Measurements from ENCODE around the gene IGFL1. TPM values are rescaled to one million over a fixed set of nuclear protein-coding genes. Genes with fewer than 3 reads are reported as not detected.
"Not testable (repeated sequence)": the region's sequence is repeated elsewhere in the genome, so short reads cannot be mapped to it uniquely, and the experiment has no call there.

Gene IGFL1
- total RNA-seq, 1 donor from 2014 or later: not detected

DNA sequence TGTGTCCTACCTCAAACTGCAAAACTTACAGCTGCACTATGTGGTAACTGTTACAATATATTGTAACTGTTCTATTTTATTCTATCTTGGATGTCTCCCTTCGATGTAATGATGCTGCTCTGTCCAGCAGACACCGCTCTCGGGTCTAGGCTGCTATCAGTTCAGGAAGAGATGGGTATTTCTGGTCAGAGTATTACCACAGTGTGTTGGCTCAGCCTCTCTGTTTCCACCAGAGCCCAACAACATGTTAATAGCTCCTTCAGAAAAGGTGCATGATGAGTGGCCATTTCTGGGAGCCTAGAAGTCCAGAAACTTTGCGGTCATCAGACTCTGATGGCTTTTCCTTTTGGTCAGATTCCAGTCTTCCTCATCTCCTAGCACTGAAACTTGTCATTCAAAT lies 35.9 kb upstream of the IGFL1 start:
- peaks cover 36% of the 10 kb centered on the region for H3K27me3 Mint-ChIP-seq (ENCODE audit: low read depth)
- no peak overlapping the region for H3K27ac Mint-ChIP-seq
- H3K9me3 Mint-ChIP-seq: no peaks in the 10 kb centered on the region
- no peak for DNase-seq (ENCODE audit: low spot score)
- no peak overlapping the region for H3K4me3 Mint-ChIP-seq (ENCODE audit: low read depth)
- H3K4me1 Mint-ChIP-seq (ENCODE audit: low read depth): peaks cover 14% of the 10 kb centered on the region
- H3K36me3 Mint-ChIP-seq (ENCODE audit: low read depth): no peaks in the 10 kb centered on the region
- intact Hi-C loops (cut with micrococcal nuclease): no loop called here

DNA sequence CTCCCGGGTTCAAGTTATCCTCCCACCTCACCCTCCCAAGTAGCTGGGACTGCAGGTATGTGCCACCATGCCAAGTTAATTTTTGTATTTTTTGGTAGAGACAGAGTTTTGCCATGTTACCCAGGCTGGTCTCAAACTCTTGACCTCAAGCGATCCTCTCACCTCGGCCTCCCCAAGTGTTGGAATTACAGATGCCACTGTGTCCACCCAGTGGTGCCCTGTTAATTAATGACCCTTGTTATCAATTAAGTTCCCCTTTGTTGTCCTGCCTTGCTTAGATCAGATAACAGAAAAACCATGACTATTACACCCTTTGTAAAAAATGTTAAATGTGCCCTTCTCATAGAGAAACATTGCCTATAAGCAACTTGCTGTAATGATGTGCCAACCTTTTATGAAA lies 34.4 kb upstream of the IGFL1 start:
- no peak overlapping the region for H3K27ac Mint-ChIP-seq
- H3K27me3 Mint-ChIP-seq (ENCODE audit: low read depth): peaks cover 30% of the 10 kb centered on the region
- H3K4me1 Mint-ChIP-seq (ENCODE audit: low read depth): peaks cover 14% of the 10 kb centered on the region
- no peaks in the 10 kb centered on the region for H3K36me3 Mint-ChIP-seq (ENCODE audit: low read depth)
- H3K9me3 Mint-ChIP-seq: no peaks in the 10 kb centered on the region
- intact Hi-C loops (cut with micrococcal nuclease): no loop called here
- no peak overlapping the region for H3K4me3 Mint-ChIP-seq (ENCODE audit: low read depth)
- no peak for DNase-seq (ENCODE audit: low spot score)

DNA sequence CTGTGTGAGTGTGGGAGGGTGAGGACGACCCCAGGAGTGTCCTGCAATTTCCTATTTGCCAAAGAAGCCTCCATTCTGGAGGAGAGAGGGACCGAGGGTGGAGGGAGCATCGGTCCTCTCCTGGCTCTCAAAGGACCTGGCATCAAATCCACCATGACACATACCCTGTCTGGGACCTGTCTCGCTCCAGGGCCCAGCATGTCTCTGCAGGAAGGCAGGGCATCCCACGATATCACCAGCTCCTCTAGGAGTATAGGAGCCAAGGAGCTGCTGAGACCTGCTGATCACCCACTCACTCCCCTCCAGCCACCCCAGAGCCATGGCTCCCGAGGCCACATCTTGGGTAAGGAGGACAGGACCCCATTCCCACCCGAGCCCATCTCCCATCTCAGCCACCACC lies 33.6 kb upstream of the IGFL1 start:
- Mint-ChIP-seq H3K27me3 (ENCODE audit: low read depth) (peaks cover 24% of the 10 kb centered on the region), H3K4me1 (ENCODE audit: low read depth) (peaks cover 14% of the 10 kb centered on the region)
- H3K27ac Mint-ChIP-seq; H3K36me3 Mint-ChIP-seq (ENCODE audit: low read depth); intact Hi-C loops (cut with micrococcal nuclease); H3K9me3 Mint-ChIP-seq; H3K4me3 Mint-ChIP-seq (ENCODE audit: low read depth); DNase-seq (ENCODE audit: low spot score): not testable (repeated sequence)

DNA sequence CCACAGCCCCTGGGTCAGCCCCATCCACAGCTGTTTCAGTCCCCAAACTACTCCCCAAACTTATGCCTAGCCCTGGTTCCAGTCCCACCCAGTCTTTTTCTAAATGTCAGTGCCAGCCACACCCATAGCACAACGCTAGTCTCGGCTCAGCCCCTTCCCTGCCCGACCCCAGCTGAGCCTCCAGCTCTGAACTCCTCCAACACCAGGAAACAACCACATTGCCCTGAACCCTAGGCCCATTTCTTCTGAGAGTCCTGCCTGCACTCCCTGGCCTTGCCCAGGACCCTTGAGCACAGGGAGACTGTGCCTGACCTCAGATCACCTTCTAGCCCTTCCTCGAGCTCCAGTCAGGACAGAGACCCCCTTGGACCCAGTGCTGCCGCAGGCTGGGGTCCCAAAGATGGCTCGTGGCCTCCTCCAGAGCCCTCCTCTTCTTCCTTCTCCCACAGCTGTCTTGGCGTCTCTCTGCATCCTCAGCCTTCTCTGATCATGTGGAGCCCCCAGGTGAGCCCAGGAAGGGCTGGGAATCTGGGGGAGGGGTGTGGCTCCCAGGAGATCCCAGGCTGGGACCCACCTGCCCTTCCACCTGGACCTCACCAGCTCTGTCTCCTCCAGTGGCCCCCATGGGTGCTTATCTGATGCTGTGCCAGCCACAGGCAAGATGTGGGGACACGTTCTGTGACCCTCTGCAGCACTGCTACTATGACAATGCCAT lies 33.0 kb upstream of the IGFL1 start:
- Mint-ChIP-seq H3K4me1 (ENCODE audit: low read depth) (peaks cover 14% of the 10 kb centered on the region), H3K4me3 (ENCODE audit: low read depth) (no peak overlapping the region), H3K9me3 (no peaks in the 10 kb centered on the region), H3K27me3 (ENCODE audit: low read depth) (peaks cover 23% of the 10 kb centered on the region), H3K27ac (no peak overlapping the region), H3K36me3 (ENCODE audit: low read depth) (no peaks in the 10 kb centered on the region)
- intact Hi-C loops (cut with micrococcal nuclease): no loop called here
- no peak for DNase-seq (ENCODE audit: low spot score)

DNA sequence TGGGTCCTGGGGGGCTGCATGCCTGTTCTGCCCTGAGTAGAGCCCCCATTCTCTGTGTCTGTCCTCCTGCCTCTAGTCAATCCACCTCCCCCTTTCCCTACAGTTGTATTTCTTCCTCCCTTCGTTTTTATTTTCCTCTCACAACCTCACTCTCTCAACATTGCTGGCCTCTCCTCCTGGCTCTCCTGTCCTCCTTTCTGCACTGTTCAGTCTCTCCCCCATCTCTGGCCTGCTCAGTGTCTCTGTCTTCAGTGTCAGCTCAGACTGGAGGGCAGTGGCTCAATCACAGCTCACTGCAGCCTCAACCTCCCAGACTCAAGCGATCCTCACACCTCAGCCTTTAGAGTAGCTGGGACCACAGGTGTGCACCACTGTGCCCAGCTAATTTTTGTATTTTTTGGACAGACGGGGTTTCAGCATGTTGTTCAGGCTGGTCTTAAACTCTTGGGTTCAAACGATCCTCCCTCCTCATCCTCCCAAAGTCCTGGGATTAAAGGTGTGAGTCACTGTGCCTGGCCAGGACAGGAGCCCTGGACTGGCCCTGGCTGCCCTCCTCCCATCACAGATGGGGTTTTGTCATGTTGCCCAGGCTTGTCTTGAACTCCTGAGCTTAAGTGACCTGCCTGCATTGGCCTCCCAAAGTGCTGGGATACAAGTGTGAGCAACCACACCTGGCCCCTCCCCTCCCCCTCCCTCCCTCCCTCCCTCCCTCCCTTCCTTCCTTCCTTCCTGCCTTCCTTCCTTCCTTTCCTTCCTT lies 32.0 kb upstream of the IGFL1 start:
- peaks cover 11% of the 10 kb centered on the region for H3K4me1 Mint-ChIP-seq (ENCODE audit: low read depth)

DNA sequence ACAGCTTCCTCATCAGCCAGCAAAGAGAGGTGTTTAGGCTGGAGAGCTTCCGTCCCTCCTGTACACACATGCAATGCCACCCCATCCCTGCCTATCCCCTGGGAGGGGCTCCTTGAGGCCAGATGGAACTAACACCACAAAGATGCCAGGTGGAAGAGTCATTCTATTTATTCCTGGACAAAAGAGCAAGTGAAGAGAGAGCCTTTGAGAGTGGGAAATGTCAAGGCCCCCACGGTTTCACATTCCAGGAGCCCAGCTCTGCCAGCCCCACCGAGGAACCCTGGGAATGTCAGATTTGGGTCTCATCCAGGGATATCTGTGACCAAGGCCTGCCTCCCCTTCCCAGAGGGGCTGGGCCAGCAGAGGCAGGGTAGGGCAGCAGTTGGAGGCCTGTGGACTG lies 30.8 kb upstream of the IGFL1 start:
- Mint-ChIP-seq H3K4me3 (ENCODE audit: low read depth) (no peak overlapping the region), H3K27ac (no peak overlapping the region), H3K27me3 (ENCODE audit: low read depth) (peaks cover 35% of the 10 kb centered on the region), H3K36me3 (ENCODE audit: low read depth) (no peaks in the 10 kb centered on the region), H3K9me3 (no peaks in the 10 kb centered on the region), H3K4me1 (ENCODE audit: low read depth) (peaks cover 2% of the 10 kb centered on the region)
- intact Hi-C loops (cut with micrococcal nuclease): no loop called here
- DNase-seq (ENCODE audit: low spot score): no peak

More for the DNA sequence above, 32.0 kb upstream of the IGFL1 start:
- no peak overlapping the region for H3K4me3 Mint-ChIP-seq (ENCODE audit: low read depth)
- no peaks in the 10 kb centered on the region for H3K9me3 Mint-ChIP-seq
- no peaks in the 10 kb centered on the region for H3K36me3 Mint-ChIP-seq (ENCODE audit: low read depth)
- intact Hi-C loops (cut with micrococcal nuclease): no loop called here
- no peak overlapping the region for H3K27ac Mint-ChIP-seq
- DNase-seq (ENCODE audit: low spot score): no peak
- H3K27me3 Mint-ChIP-seq (ENCODE audit: low read depth): peaks cover 28% of the 10 kb centered on the region

DNA sequence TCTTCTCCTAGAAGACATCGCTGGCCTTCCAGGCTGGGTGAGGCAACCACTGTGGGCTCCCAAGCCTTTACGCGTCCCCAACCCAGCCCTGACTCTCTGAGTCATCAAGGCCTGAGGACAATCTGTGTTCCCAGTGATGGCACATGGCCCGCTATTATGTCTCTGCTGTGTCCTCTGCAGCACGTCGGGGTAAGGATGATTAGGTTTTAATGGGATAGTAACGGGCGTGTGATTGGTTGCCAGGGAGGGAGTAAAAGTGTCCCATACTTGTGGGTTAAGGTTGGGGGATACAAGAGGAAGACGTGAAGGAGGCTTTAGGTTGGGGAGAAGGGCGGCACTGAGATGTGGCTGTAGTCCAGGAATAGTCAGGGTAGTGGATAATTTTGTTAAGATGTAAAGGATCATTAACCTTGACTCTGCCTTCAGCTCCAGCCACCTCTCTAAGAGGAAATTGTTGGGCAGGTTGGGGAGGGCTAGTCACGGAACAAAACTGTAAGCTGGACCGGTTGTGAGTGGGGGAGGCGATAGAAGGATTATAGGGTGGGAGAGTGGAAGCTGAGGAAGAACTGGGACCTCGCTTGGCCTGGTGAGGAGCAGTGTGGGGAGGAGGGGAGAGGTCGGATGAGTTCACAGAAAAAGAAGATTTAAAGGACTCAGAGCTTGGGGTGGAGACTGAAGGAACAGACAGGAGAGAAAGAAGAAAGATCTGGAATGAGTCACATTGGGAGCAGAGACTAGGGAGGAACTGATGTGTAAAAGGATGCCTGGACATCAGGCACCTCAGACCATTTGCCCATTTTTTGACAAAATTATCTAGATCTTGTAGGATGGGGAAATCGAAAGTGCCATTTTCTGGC lies 27.9 kb upstream of the IGFL1 start:
- intact Hi-C loops (cut with micrococcal nuclease): no loop called here
- H3K9me3 Mint-ChIP-seq: no peaks in the 10 kb centered on the region
- peaks cover 32% of the 10 kb centered on the region for H3K27me3 Mint-ChIP-seq (ENCODE audit: low read depth)
- no peaks in the 10 kb centered on the region for H3K4me1 Mint-ChIP-seq (ENCODE audit: low read depth)
- no peak overlapping the region for H3K27ac Mint-ChIP-seq
- no peak overlapping the region for H3K4me3 Mint-ChIP-seq (ENCODE audit: low read depth)
- no peak for DNase-seq (ENCODE audit: low spot score)
- H3K36me3 Mint-ChIP-seq (ENCODE audit: low read depth): no peaks in the 10 kb centered on the region

DNA sequence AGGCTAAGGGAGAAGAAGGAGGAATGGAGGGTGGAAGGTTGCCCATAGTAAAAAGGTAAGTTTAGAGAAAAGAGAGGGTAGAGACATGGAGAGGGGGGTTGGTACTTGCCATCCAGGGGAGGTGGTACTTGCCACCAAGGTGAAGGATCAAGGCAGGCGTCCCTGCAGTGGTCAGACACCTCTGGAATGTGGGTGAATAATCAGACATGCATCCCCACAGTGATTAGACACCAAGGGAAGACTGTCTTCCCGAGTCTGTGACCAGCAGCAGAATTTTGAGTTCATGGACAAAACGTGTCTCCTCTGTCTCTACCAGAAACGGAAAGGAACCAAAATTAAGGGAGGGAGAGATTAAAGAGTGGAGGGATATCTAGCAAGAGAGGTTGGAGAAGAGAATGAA lies 27.1 kb upstream of the IGFL1 start:
- no peaks in the 10 kb centered on the region for H3K36me3 Mint-ChIP-seq (ENCODE audit: low read depth)
- intact Hi-C loops (cut with micrococcal nuclease): no loop called here
- H3K4me1 Mint-ChIP-seq (ENCODE audit: low read depth): no peaks in the 10 kb centered on the region
- peaks cover 25% of the 10 kb centered on the region for H3K27me3 Mint-ChIP-seq (ENCODE audit: low read depth)
- H3K27ac Mint-ChIP-seq: no peak overlapping the region
- H3K9me3 Mint-ChIP-seq: no peaks in the 10 kb centered on the region
- no peak overlapping the region for H3K4me3 Mint-ChIP-seq (ENCODE audit: low read depth)
- no peak for DNase-seq (ENCODE audit: low spot score)

DNA sequence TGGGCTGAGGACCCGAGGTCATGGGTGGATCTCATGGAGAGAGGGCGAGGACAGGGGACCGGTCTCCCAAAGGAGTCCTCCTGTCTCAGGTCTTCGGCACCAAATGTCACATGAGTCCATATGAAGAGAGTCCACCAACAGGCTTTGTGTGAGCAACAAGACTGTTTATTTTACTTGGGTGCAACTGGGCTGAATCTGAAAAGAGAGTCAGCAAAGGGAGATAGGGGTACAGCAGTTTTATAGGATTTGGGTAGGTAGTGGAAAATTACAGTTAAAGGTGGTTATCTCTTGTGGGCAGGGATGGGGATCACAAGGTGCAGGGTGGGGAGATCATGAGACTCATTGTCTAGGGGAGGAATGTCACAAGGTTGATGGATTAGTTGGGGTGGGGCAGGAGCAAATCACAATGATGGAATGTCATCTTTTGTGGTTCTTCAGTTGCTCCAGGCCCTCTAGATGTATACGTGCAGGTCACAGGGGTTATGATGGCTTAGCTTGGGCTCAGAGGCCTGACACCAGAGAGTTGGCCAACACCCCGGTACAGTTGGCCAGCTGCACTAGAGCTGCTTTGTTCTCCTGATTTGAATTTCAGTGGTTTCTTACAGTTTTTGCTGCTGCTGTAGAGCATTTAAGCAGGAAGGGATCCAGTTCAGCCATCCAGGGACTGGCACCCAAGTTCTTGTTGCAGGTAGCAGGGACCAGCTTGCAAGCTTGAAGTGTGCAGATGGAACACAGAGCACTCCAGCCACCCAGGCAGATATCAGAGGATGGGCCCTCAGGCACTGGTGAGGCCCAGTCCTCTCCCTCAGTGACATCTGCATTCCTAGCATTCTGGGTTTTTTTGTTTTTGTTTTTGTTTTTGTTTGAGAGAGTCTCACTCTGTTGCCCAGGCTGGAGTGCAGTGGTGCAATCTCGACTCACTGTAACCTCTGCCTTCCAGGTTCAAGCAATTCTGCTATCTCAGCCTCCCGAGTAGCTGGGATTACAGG lies 26.4 kb upstream of the IGFL1 start:
- H3K27ac Mint-ChIP-seq: no peak overlapping the region
- H3K36me3 Mint-ChIP-seq (ENCODE audit: low read depth): no peaks in the 10 kb centered on the region
- intact Hi-C loops (cut with micrococcal nuclease): no loop called here
- no peak for DNase-seq (ENCODE audit: low spot score)
- H3K4me1 Mint-ChIP-seq (ENCODE audit: low read depth): no peaks in the 10 kb centered on the region
- no peaks in the 10 kb centered on the region for H3K9me3 Mint-ChIP-seq
- peaks cover 27% of the 10 kb centered on the region for H3K27me3 Mint-ChIP-seq (ENCODE audit: low read depth)
- H3K4me3 Mint-ChIP-seq (ENCODE audit: low read depth): no peak overlapping the region

DNA sequence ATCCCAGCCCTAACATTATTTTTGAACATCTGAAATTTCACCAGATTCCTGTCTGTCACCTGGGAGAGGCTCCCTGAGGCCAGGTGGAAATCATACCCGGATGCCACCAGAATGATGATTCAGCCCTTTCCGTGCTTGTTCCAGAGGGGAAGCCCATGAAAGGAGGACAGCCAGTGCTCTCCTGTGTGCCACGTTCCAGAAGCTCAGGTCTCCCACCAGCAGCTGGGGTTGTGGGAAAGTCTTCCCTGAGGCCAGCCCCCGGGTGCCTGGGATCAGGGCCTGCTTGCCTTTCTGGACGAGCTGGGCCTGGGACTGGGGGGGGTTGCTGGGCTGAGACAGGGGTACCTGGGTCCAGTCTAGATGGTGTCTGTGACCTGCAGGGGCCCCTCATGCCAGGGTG lies 25.5 kb upstream of the IGFL1 start:
- intact Hi-C loops (cut with micrococcal nuclease): no loop called here
- Mint-ChIP-seq H3K27me3 (ENCODE audit: low read depth) (peaks cover 31% of the 10 kb centered on the region), H3K36me3 (ENCODE audit: low read depth) (no peaks in the 10 kb centered on the region), H3K27ac (no peak overlapping the region), H3K4me3 (ENCODE audit: low read depth) (no peak overlapping the region), H3K9me3 (no peaks in the 10 kb centered on the region), H3K4me1 (ENCODE audit: low read depth) (peaks cover 2% of the 10 kb centered on the region)
- no peak for DNase-seq (ENCODE audit: low spot score)

DNA sequence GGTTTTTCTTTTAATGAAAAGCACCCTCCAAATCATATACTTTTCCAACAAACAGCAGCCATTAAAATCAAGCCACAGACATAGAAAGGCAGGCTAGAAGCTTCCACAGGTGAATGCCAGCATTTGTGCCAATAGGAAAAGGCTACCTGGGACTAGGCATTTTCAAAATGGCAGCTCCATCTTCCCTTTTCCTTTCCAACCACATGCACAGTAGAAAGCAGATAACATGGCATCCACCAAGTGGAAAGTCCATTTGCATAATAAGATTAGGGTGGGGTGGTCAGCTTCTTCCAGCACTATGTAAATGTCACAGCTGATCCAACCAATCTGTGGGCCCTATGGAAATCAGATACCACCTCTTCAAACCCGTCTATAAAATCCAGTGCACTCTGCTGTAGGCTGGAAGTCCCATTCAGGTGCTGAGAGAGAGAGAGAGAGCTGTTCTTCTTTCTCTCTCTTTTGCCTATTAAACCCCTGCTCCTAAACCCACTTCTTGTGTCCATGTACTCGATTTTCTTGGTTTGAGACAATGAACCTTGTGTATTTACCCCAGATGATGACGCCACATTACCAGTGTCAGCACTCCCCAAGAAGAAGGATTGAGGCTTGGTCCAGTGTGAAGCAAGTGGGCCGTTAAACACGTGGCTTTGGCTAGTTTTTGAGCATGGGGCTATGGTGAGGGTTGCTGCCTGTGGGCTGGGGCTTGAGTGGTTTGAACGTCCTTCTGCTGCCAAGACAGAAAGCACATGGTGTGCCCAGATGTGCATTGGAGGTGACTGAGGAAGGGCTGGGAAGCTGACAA lies 24.2 kb upstream of the IGFL1 start:
- peaks cover 9% of the 10 kb centered on the region for H3K4me1 Mint-ChIP-seq (ENCODE audit: low read depth)
- DNase-seq (ENCODE audit: low spot score): no peak
- intact Hi-C loops (cut with micrococcal nuclease): no loop called here
- H3K9me3 Mint-ChIP-seq: no peaks in the 10 kb centered on the region
- H3K4me3 Mint-ChIP-seq (ENCODE audit: low read depth): no peak overlapping the region
- H3K36me3 Mint-ChIP-seq (ENCODE audit: low read depth): no peaks in the 10 kb centered on the region
- peaks cover 35% of the 10 kb centered on the region for H3K27me3 Mint-ChIP-seq (ENCODE audit: low read depth)
- no peak overlapping the region for H3K27ac Mint-ChIP-seq
